Keratinocyte (primary cell): Measurements from ENCODE around the gene FHOD3.

ENCODE experiments used
- CTCF ChIP-seq, 3 experiments: IDR thresholded peaks in 1 of 3; conservative IDR thresholded peaks in 1 of 3; optimal IDR thresholded peaks in 1 of 3; 2 replicates in 2 of 3; 3 replicates in 1 of 3; pipeline versions ENCODE3 to v1.5.1; 2011; ENCODE audit warnings: low read length in 3 of 3, mild to moderate bottlenecking in 3 of 3, moderate library complexity in 2 of 3, control low read depth in 1 of 3, inconsistent platforms in 1 of 3; ENCODE audit not compliant: insufficient read depth in 2 of 3; ENCODE audit errors: extremely low read depth in 1 of 3
- EZH2 ChIP-seq: IDR thresholded peaks from one replicate; pipeline ENCODE4 v1.6.1; 2012; ENCODE audit warnings: inconsistent platforms, mild to moderate bottlenecking, low read length, moderate library complexity

GRCh38 chr18:36516726-36517125 is 219.2 kb downstream of the FHOD3 start:
- TF ChIP-seq CTCF (optimal IDR thresholded peaks at IDR 0.05 in 1 of 3, IDR thresholded peaks at IDR 0.05 in 1 of 3, conservative IDR thresholded peaks at IDR 0.05 in 1 of 3; ENCODE audit: extremely low read depth in 1 of 3, insufficient read depth in 2 of 3, low read length in 3 of 3): no peak
- TF ChIP-seq EZH2: no peak
